Effector memory CD4-positive, alpha-beta T cell (primary cell): ENCODE data around the gene CDH13.

Experiments used
- DNase-seq, 3 donors: peaks; one replicate each; pipeline ENCODE4 v3.0.0-alpha.2; 2020
- H3K27ac ChIP-seq: 2 replicates; pipeline ENCODE4 v1.7.0; 2013; ENCODE audit warnings: mild to moderate bottlenecking, low read length, moderate library complexity; ENCODE audit not compliant: insufficient read depth, poor library complexity, severe bottlenecking
- H3K27me3 ChIP-seq: replicated peaks from 2 replicates; pipeline ENCODE4 v1.7.0; 2013; ENCODE audit warnings: mild to moderate bottlenecking, low read length; ENCODE audit not compliant: insufficient read depth, control insufficient read depth, poor library complexity, severe bottlenecking
- H3K36me3 ChIP-seq: 2 replicates; pipeline ENCODE4 v1.7.0; 2013; ENCODE audit warnings: mild to moderate bottlenecking, low read length, moderate library complexity; ENCODE audit not compliant: control insufficient read depth, insufficient read depth
- H3K4me1 ChIP-seq: 2 replicates; pipeline ENCODE4 v1.7.0; 2013; ENCODE audit warnings: low read length, mild to moderate bottlenecking; ENCODE audit not compliant: control insufficient read depth, insufficient read depth, poor library complexity, severe bottlenecking
- H3K4me3 ChIP-seq: 2 replicates; pipeline ENCODE4 v1.7.0; 2013; ENCODE audit warnings: low read length, low read depth, mild to moderate bottlenecking; ENCODE audit not compliant: insufficient read depth, poor library complexity, severe bottlenecking
- H3K9me3 ChIP-seq: 2 replicates; pipeline ENCODE4 v1.7.0; 2013; ENCODE audit warnings: mild to moderate bottlenecking, low read length, moderate library complexity; ENCODE audit not compliant: control insufficient read depth

The CDH13 gene

DNA sequence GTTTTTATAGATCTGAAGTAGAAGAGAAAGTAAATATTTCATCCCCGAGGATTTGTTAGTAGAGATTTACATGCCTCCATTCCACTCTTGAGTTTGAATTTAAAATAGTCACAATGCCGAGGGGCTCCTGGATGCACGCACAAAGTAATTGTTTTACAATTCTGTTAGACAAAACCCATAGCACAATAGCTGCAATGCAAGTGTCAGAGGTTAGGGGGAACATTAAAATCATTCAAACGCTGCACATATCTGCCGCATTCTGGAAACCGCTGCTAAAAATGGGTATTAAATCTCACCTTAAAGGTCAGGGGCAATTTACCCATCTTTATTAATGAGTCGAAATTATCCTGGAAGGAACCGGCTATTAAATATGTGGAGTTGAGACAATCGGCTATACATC lies 652.5 kb downstream of the CDH13 start:
- Histone ChIP-seq H3K4me1 (no peaks in the 10 kb centered on the region), H3K27me3 (no peaks in the 10 kb centered on the region), H3K36me3 (no peaks in the 10 kb centered on the region), H3K4me3 (no peak overlapping the region), H3K9me3 (no peaks in the 10 kb centered on the region), H3K27ac (no peak overlapping the region)
- no peak for DNase-seq

DNA sequence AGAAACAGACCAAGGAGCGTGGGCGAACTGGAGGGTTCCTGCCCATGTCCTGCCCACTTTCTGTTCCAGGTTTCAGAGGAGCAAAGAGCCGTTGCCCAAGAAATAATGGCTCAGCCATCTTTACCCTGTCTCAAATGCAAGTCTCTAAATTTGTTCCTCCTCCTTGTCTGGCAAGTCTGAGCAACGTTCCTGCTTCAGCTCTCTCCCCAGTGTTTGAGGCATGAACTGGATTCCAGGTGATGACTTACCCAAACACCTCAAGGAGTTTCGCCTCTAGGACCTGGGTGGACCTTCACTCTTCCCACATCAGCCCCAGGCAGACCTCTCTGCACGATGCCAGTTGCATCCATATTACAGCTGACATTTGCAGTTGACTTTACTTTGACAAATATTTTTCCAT lies 659.2 kb downstream of the CDH13 start:
- Histone ChIP-seq H3K9me3 (no peaks in the 10 kb centered on the region), H3K4me3 (no peak overlapping the region), H3K27ac (no peak overlapping the region), H3K27me3 (no peaks in the 10 kb centered on the region), H3K36me3 (no peaks in the 10 kb centered on the region), H3K4me1 (no peaks in the 10 kb centered on the region)
- no peak for DNase-seq

DNA sequence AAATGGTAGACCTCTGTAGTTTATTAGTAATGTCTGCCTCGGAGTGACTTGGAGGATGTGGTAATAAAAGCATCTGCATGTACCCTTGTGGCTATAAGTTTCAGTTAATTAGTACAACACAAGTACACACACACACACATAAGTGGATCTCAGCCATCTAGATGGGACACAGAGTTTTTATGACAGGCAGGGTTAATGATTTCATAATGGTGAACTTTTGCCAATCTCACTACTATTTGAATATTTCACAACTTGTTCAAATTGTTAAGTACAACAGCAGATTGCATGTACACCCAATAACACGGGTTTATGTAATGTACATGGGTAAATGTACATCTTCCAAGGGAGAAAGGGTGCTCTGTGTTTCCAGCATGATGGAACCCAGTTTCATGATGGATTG lies 669.7 kb downstream of the CDH13 start:
- Histone ChIP-seq H3K9me3 (no peaks in the 10 kb centered on the region), H3K27me3 (no peaks in the 10 kb centered on the region), H3K36me3 (no peaks in the 10 kb centered on the region), H3K4me3 (no peak overlapping the region), H3K27ac (no peak overlapping the region), H3K4me1 (no peaks in the 10 kb centered on the region)
- no peak for DNase-seq

DNA sequence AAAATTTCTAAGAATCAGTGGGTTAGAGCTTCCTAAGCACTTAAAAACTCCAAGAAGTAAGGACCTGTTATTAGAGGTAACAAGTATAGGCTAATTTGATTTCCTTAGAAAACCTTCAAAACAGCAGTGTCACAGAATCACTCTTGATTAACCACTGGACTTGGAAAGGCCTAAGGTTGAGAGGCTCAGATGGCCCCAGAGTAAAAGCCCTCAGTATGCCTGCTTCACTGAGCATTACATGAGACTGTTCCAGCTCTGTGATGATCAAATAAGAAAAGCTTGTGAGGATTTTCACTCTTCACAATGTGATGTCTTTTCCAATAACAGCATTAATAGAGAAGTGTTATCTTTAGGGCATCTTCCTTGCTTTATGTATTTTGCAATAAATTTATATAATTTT lies 671.8 kb downstream of the CDH13 start:
- Histone ChIP-seq H3K4me1 (no peaks in the 10 kb centered on the region), H3K9me3 (no peaks in the 10 kb centered on the region), H3K4me3 (no peak overlapping the region), H3K27ac (no peak overlapping the region), H3K27me3 (no peaks in the 10 kb centered on the region), H3K36me3 (no peaks in the 10 kb centered on the region)
- no peak for DNase-seq

- Histone ChIP-seq H3K27me3 (no peaks in the 10 kb centered on the region), H3K4me3 (no peak overlapping the region), H3K9me3 (no peaks in the 10 kb centered on the region), H3K27ac (no peak overlapping the region), H3K4me1 (no peaks in the 10 kb centered on the region), H3K36me3 (no peaks in the 10 kb centered on the region)
- no peak for DNase-seq
These were observed 673.6 kb downstream of the CDH13 start for GRCh38 chr16:83300326-83300725.

DNA sequence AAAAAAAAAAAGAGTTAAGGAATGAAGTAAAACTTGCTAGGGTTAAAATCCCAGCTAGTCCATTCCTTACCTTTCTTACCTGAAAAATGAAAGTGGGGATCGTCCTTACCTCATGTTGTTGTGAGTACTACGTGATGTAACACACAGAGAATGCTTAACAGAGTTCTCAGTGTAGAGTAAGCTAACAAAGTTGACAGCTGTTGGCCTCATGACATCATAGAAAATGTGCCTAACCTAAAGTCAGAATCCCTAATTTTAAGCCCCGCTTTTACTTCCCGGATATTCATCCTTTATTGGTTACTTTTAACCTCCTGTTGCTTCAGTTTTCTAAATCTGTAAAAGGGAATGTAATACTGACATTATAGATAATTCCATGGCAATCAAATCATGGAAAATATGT lies 675.2 kb downstream of the CDH13 start:
- Histone ChIP-seq H3K27ac (no peak overlapping the region), H3K9me3 (no peaks in the 10 kb centered on the region), H3K4me3 (no peak overlapping the region), H3K4me1 (no peaks in the 10 kb centered on the region), H3K36me3 (no peaks in the 10 kb centered on the region), H3K27me3 (no peaks in the 10 kb centered on the region)
- no peak for DNase-seq

DNA sequence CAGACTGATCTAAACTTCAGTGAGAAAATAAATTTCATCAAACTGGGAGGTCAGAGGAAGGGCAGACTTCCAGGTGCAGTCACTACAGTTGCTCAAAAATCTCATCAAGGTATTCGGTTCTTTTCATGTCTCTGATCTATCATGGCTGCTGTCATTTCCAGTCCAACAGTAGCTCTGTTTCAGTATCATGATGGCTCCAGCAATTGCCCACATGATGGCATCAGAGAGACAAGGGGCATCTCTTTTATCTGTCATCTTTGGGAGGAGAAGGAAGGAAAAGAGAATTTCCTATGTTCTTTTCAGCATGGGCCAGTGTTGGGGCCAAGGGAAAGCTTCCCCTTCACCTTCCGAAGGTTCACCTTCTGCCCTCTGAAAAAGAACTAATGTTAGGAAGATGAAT lies 676.1 kb downstream of the CDH13 start:
- Histone ChIP-seq H3K27ac (no peak overlapping the region), H3K9me3 (no peaks in the 10 kb centered on the region), H3K27me3 (no peaks in the 10 kb centered on the region), H3K4me1 (no peaks in the 10 kb centered on the region), H3K4me3 (no peak overlapping the region), H3K36me3 (no peaks in the 10 kb centered on the region)
- no peak for DNase-seq

DNA sequence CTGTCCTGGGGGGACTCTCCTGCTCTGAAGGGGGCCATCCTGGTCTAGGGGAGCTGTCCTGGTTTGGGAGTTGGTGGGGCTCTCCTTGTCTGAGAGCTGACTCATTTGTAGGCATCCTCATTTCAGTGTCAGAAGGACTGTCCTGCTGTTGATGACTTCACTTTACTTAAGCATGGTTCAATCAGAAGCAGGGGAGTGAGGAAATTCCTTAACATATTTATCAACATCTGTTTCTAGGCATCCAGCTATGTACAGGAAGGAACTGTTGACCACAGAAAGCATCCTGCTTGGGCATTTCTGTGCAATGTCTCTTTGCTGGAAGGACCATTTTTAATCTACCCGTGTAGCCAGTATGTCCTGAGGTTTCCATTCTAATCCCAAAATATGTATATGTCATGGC lies 678.3 kb downstream of the CDH13 start:
- no peaks in the 10 kb centered on the region for H3K36me3 ChIP-seq
- no peak overlapping the region for H3K27ac ChIP-seq
- no peak for DNase-seq
- H3K4me3 ChIP-seq: no peak overlapping the region
- no peaks in the 10 kb centered on the region for H3K9me3 ChIP-seq
- no peaks in the 10 kb centered on the region for H3K27me3 ChIP-seq
- H3K4me1 ChIP-seq: no peaks in the 10 kb centered on the region

GRCh38 chr16:83306961-83307593 lies 680.3 kb downstream of the CDH13 start:
- Histone ChIP-seq H3K36me3 (no peaks in the 10 kb centered on the region), H3K4me3 (no peak overlapping the region), H3K4me1 (no peaks in the 10 kb centered on the region), H3K27ac (no peak overlapping the region), H3K27me3 (no peaks in the 10 kb centered on the region), H3K9me3 (no peaks in the 10 kb centered on the region)
- no peak for DNase-seq

- Histone ChIP-seq H3K4me3 (no peak overlapping the region), H3K9me3 (no peaks in the 10 kb centered on the region), H3K4me1 (no peaks in the 10 kb centered on the region), H3K36me3 (no peaks in the 10 kb centered on the region), H3K27ac (no peak overlapping the region), H3K27me3 (no peaks in the 10 kb centered on the region)
- no peak for DNase-seq
These were observed 680.8 kb downstream of the CDH13 start for GRCh38 chr16:83307594-83307992.
